GM12892 (cell line): ENCODE data around the gene GPR176.

Experiments used
- POLR2A ChIP-seq: IDR thresholded peaks from 2 replicates; pipeline ENCODE4 v1.6.1; 2011; ENCODE audit warnings: low read depth, low read length, control low read depth
- POLR2AphosphoS5 ChIP-seq: IDR thresholded peaks from 2 replicates; pipeline ENCODE4 v1.6.1; 2011; ENCODE audit warnings: low read depth, low read length, control low read depth
- TAF1 ChIP-seq: IDR thresholded peaks from 2 replicates; pipeline ENCODE4 v1.6.1; 2011; ENCODE audit warnings: low read depth, mild to moderate bottlenecking, control low read depth, low read length, borderline replicate concordance

DNA sequence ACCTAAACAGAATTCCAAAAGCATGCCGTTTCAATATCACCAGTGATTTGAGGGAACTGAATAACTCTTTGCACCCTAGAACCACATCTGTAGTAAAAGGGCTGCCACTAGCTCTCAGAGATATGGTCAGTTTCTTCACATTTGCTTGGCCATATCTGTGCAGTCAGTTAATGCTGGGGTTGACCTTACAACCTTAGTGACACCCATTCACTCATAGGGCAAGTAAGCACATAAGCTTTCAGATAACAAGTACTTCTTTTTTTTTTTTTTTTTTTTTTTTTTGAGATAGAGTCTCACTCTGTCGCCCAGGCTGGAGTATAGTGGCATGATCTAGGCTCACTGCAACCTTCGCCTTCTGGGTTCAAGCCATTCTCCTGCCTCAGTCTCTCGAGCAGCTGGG is 117.0 kb downstream of the GPR176 start:
- TF ChIP-seq TAF1 (no peak), POLR2A (no peak), POLR2AphosphoS5 (no peak)
